Measurements from ENCODE around the gene CINP. TPM values are rescaled to one million over a fixed set of nuclear protein-coding genes. Genes with fewer than 3 reads are reported as not detected.

Gene CINP
- polyA plus RNA-seq, 1 donor from 2014 or later: 23.1 TPM

DNA sequence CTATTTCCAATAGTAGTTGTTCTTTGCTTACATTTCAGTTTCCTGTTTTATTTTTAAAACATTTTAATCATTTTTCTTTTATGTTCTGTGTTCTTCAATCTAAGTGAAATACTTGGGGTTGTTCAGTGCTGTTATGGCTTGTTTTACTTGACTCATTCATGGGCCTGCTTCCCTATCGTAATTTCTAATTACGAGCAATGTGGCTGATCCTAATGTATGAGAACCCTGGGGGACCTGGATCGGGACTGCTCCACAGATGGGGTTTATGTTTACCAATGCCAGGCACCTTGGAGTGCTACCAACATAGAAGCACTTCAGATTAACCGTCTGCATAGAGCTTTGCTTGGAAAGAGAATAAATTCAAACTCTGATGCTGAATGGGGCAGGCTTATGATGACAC is 29.8 kb upstream of the CINP start:
- no peaks in the 10 kb centered on the region for H3K27me3 ChIP-seq (ENCODE audit: insufficient read depth, low read depth, low read length)
- no peaks in the 10 kb centered on the region for H3K9me3 ChIP-seq (ENCODE audit: low read length)
- no peak overlapping the region for H2AFZ ChIP-seq (ENCODE audit: low read depth, low read length)
- no peaks in the 10 kb centered on the region for H3K9me2 ChIP-seq (ENCODE audit: insufficient read depth, low read length)
- no peak overlapping the region for H3K4me2 ChIP-seq (ENCODE audit: low read length)
- no peaks in the 10 kb centered on the region for H3F3A ChIP-seq (ENCODE audit: insufficient read depth, low read length, poor library complexity, severe bottlenecking)
- H3K27ac ChIP-seq (ENCODE audit: low read length): no peak overlapping the region
- H3K9ac ChIP-seq (ENCODE audit: low read length): no peak overlapping the region
- no peaks in the 10 kb centered on the region for H3K79me2 ChIP-seq (replicated peaks; ENCODE audit: insufficient read depth, low read length)
- no peaks in the 10 kb centered on the region for H4K20me1 ChIP-seq (ENCODE audit: insufficient read depth)
- TF ChIP-seq EZH2 (IDR thresholded peaks at IDR 0.05; ENCODE audit: borderline replicate concordance, insufficient read depth, low read length, poor library complexity, severe bottlenecking) (no peak), EP300 (conservative IDR thresholded peaks at IDR 0.05; ENCODE audit: poor library complexity, severe bottlenecking) (no peak), SMC3 (conservative IDR thresholded peaks at IDR 0.05; ENCODE audit: poor library complexity) (no peak), MXI1 (conservative IDR thresholded peaks at IDR 0.05; ENCODE audit: poor library complexity, severe bottlenecking) (no peak), POLR2AphosphoS5 (IDR thresholded peaks at IDR 0.05) (no peak), TAF1 (IDR thresholded peaks at IDR 0.05; ENCODE audit: low read depth) (no peak), RAD21 (conservative IDR thresholded peaks at IDR 0.05) (no peak)
- TF ChIP-seq, protein P1, sequence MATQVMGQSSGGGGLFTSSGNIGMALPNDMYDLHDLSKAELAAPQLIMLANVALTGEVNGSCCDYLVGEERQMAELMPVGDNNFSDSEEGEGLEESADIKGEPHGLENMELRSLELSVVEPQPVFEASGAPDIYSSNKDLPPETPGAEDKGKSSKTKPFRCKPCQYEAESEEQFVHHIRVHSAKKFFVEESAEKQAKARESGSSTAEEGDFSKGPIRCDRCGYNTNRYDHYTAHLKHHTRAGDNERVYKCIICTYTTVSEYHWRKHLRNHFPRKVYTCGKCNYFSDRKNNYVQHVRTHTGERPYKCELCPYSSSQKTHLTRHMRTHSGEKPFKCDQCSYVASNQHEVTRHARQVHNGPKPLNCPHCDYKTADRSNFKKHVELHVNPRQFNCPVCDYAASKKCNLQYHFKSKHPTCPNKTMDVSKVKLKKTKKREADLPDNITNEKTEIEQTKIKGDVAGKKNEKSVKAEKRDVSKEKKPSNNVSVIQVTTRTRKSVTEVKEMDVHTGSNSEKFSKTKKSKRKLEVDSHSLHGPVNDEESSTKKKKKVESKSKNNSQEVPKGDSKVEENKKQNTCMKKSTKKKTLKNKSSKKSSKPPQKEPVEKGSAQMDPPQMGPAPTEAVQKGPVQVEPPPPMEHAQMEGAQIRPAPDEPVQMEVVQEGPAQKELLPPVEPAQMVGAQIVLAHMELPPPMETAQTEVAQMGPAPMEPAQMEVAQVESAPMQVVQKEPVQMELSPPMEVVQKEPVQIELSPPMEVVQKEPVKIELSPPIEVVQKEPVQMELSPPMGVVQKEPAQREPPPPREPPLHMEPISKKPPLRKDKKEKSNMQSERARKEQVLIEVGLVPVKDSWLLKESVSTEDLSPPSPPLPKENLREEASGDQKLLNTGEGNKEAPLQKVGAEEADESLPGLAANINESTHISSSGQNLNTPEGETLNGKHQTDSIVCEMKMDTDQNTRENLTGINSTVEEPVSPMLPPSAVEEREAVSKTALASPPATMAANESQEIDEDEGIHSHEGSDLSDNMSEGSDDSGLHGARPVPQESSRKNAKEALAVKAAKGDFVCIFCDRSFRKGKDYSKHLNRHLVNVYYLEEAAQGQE (IDR thresholded peaks at IDR 0.05; ENCODE audit: borderline replicate concordance): no peak
- TF ChIP-seq, protein P2, sequence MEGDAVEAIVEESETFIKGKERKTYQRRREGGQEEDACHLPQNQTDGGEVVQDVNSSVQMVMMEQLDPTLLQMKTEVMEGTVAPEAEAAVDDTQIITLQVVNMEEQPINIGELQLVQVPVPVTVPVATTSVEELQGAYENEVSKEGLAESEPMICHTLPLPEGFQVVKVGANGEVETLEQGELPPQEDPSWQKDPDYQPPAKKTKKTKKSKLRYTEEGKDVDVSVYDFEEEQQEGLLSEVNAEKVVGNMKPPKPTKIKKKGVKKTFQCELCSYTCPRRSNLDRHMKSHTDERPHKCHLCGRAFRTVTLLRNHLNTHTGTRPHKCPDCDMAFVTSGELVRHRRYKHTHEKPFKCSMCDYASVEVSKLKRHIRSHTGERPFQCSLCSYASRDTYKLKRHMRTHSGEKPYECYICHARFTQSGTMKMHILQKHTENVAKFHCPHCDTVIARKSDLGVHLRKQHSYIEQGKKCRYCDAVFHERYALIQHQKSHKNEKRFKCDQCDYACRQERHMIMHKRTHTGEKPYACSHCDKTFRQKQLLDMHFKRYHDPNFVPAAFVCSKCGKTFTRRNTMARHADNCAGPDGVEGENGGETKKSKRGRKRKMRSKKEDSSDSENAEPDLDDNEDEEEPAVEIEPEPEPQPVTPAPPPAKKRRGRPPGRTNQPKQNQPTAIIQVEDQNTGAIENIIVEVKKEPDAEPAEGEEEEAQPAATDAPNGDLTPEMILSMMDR (IDR thresholded peaks at IDR 0.05; ENCODE audit: poor library complexity, severe bottlenecking): no peak
- H3K36me3 ChIP-seq (ENCODE audit: insufficient read depth, low read length): peaks cover 5% of the 10 kb centered on the region
- H3K4me3 ChIP-seq (ENCODE audit: low read length): no peak overlapping the region

DNA sequence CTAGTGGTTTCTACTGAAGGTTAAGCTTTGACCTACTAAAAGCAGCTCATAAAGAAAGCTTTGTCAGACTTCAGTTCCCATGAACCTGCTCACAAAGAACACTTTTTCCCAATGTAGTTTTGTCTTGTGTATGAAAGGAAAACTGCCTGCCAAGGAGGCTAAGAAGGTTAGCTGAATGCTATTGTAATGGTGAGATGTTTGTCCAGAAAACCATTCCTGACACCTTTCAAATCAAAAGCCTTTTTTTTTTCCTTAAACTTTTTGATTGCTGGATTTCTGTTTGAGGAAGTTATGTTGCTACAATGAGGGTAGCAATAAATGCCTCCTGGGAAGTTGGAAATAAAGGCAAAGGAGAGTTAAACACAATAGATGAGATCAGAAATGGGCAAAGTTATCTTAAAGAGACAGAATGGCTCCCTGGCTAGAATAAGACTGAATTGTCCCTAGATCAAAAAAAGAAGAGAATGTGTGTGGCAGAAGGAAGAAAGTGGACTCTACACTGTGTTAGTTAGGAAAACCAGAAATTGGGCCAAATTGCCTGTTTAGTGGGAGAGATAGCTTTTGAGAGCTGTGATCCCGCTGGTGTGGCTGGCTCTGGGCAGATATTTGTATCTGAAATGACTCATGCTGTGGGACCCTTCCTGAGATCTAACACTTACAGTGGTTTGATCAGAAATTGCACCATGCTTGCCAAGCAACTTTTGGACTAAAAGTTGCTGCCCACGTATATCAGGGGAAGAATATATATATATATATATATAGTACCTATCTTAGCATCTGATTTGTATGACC is 27.6 kb upstream of the CINP start:
- H3K27me3 ChIP-seq (ENCODE audit: insufficient read depth, low read depth, low read length): no peaks in the 10 kb centered on the region
- H3K4me3 ChIP-seq (ENCODE audit: low read length): no peak overlapping the region
- H3K27ac ChIP-seq (ENCODE audit: low read length): no peak overlapping the region
- H3K4me2 ChIP-seq (ENCODE audit: low read length): no peak overlapping the region
- H3F3A ChIP-seq (ENCODE audit: insufficient read depth, low read length, poor library complexity, severe bottlenecking): no peaks in the 10 kb centered on the region
- no peak for TF ChIP-seq TAF1 (IDR thresholded peaks at IDR 0.05; ENCODE audit: low read depth)
- no peak for TF ChIP-seq EZH2 (IDR thresholded peaks at IDR 0.05; ENCODE audit: borderline replicate concordance, insufficient read depth, low read length, poor library complexity, severe bottlenecking)
- TF ChIP-seq, protein P2 (IDR thresholded peaks at IDR 0.05; ENCODE audit: poor library complexity, severe bottlenecking): no peak
- TF ChIP-seq SMC3 (conservative IDR thresholded peaks at IDR 0.05; ENCODE audit: poor library complexity): no peak
- no peak for TF ChIP-seq MXI1 (conservative IDR thresholded peaks at IDR 0.05; ENCODE audit: poor library complexity, severe bottlenecking)
- TF ChIP-seq POLR2AphosphoS5 (IDR thresholded peaks at IDR 0.05): no peak
- TF ChIP-seq, protein P1 (IDR thresholded peaks at IDR 0.05; ENCODE audit: borderline replicate concordance): no peak
- no peak for TF ChIP-seq RAD21 (conservative IDR thresholded peaks at IDR 0.05)
- TF ChIP-seq EP300 (conservative IDR thresholded peaks at IDR 0.05; ENCODE audit: poor library complexity, severe bottlenecking): no peak
- H3K9me3 ChIP-seq (ENCODE audit: low read length): no peaks in the 10 kb centered on the region
- no peaks in the 10 kb centered on the region for H3K79me2 ChIP-seq (replicated peaks; ENCODE audit: insufficient read depth, low read length)
- no peak overlapping the region for H2AFZ ChIP-seq (ENCODE audit: low read depth, low read length)
- H3K9me2 ChIP-seq (ENCODE audit: insufficient read depth, low read length): no peaks in the 10 kb centered on the region
- H3K9ac ChIP-seq (ENCODE audit: low read length): no peak overlapping the region
- H3K36me3 ChIP-seq (ENCODE audit: insufficient read depth, low read length): peaks cover 5% of the 10 kb centered on the region
- H4K20me1 ChIP-seq (ENCODE audit: insufficient read depth): no peaks in the 10 kb centered on the region

All from neural cell (in vitro differentiated cells).